A549 (cell line): ENCODE data around the gene OR10A2. TPM values are rescaled to one million over a fixed set of nuclear protein-coding genes. Genes with fewer than 3 reads are reported as not detected.

ENCODE experiments used
- ATAC-seq, 2 experiments: fragments of 200-7000 bp in 1 of 2; fragments of >200 bp in 1 of 2; cut with Nextera tagmentation in 1 of 2; cut with Tn5 transposase in 1 of 2; 3 replicates each; pipeline versions ENCODE4 v1.8.0 to v1.9.1; 2018 to 2020; ENCODE audit warnings: mild to moderate bottlenecking in 1 of 2, moderate library complexity in 1 of 2
- CTCF ChIA-PET: fragments of 300-600 bp; sonication (Branson Sonifier 250); formaldehyde crosslinking; extraction: SDS; loops from one replicate; lab custom pipeline; 2021; ENCODE audit warnings: antibody characterized with exemption, inconsistent platforms; lab: Yijun Ruan, JAX
- POLR2A ChIA-PET: fragments of 350-600 bp; formaldehyde crosslinking; extraction: SDS; loops from one replicate; lab custom pipeline; 2021; ENCODE audit warnings: antibody characterized with exemption, inconsistent platforms; lab: Yijun Ruan, JAX
- DNase-seq, 2 experiments: peaks; one replicate each; pipeline versions ENCODE4 v3.0.0 to v3.0.0-alpha.2; 2011 to 2016; ENCODE audit warnings: low read depth in 1 of 2, low spot score in 1 of 2
- FAIRE-seq: peaks from 2 replicates; lab custom pipeline; 2011; peaks lifted over from hg19 to GRCh38; lab: Jason Lieb, UNC
- H3K27ac ChIP-seq, 2 experiments: fragments of >200 bp; sonication (Bioruptor Twin); formaldehyde crosslinking; 3 replicates each; pipeline ENCODE4 v1.5.1; 2016 to 2017
- H3K4me1 ChIP-seq: fragments of >200 bp; sonication (Bioruptor Twin); formaldehyde crosslinking; 3 replicates; pipeline ENCODE4 v1.6.1; 2016
- H3K4me2 ChIP-seq: fragments of >200 bp; sonication (Bioruptor Twin); formaldehyde crosslinking; 3 replicates; pipeline ENCODE4 v1.6.1; 2016
- H3K4me3 ChIP-seq: fragments of >200 bp; sonication (Bioruptor Twin); formaldehyde crosslinking; 3 replicates; pipeline ENCODE4 v1.5.1; 2016
- H3K9me3 ChIP-seq: fragments of >200 bp; sonication (Bioruptor Twin); formaldehyde crosslinking; 3 replicates; pipeline ENCODE4 v1.6.1; 2016
- BCL3 ChIP-seq: fragments of >200 bp; sonication (Bioruptor Twin); formaldehyde crosslinking; IDR thresholded peaks from 3 replicates; pipeline ENCODE4 v1.6.1; 2016
- CTCF ChIP-seq: fragments of >200 bp; sonication (Bioruptor Twin); formaldehyde crosslinking; IDR thresholded peaks from 3 replicates; pipeline ENCODE4 v1.5.1; 2016
- E2F6 ChIP-seq: IDR thresholded peaks from 2 replicates; pipeline ENCODE4 v1.6.1; 2012; ENCODE audit warnings: low read depth, borderline replicate concordance
- EHMT2 ChIP-seq: fragments of 200-600 bp; sonication (generic); IDR thresholded peaks from 2 replicates; pipeline ENCODE4 v1.6.1; 2016; ENCODE audit warnings: antibody characterized with exemption, low read depth, mild to moderate bottlenecking, moderate library complexity
- ELK1 ChIP-seq: fragments of 150-350 bp; IDR thresholded peaks from 2 replicates; pipeline ENCODE4 v1.6.1; 2014; ENCODE audit warnings: low read depth, mild to moderate bottlenecking, low read length
- FOSL2 ChIP-seq, 2 experiments: fragments of 450-650 bp in 1 of 2; fragments of >200 bp in 1 of 2; sonication (Bioruptor Twin) in 1 of 2; formaldehyde crosslinking; IDR thresholded peaks; 2 replicates each; pipeline versions ENCODE4 v1.5.0 to v1.6.1; 2016 to 2020; ENCODE audit warnings: mild to moderate bottlenecking in 1 of 2, moderate library complexity in 1 of 2
- GATA3 ChIP-seq: IDR thresholded peaks from 2 replicates; pipeline ENCODE4 v1.6.1; 2012; ENCODE audit warnings: borderline replicate concordance
- HES2 ChIP-seq: fragments of >200 bp; sonication (Bioruptor Twin); formaldehyde crosslinking; IDR thresholded peaks from 2 replicates; pipeline ENCODE4 v1.6.1; 2016
- KDM5A ChIP-seq: fragments of 200-600 bp; sonication (generic); IDR thresholded peaks from 2 replicates; pipeline ENCODE4 v1.6.1; 2016; ENCODE audit warnings: antibody characterized with exemption, mild to moderate bottlenecking
- MAX ChIP-seq: IDR thresholded peaks from 2 replicates; pipeline ENCODE4 v1.6.1; 2012
- MAZ ChIP-seq: fragments of 150-350 bp; IDR thresholded peaks from 2 replicates; pipeline ENCODE4 v1.6.1; 2014; ENCODE audit warnings: antibody characterized with exemption, low read depth, low read length, borderline replicate concordance
- NFE2L2 ChIP-seq: fragments of 150-350 bp; conservative IDR thresholded peaks from 2 replicates; pipeline ENCODE4 v1.6.1; 2014; ENCODE audit warnings: low read length
- NR3C1 ChIP-seq: fragments of >200 bp; sonication (Bioruptor Twin); formaldehyde crosslinking; IDR thresholded peaks from 3 replicates; pipeline ENCODE4 v1.6.1; 2017
- PBX3 ChIP-seq: IDR thresholded peaks from 2 replicates; pipeline ENCODE4 v1.6.1; 2012
- POLR2AphosphoS2 ChIP-seq: conservative IDR thresholded peaks from 2 replicates; pipeline ENCODE4 v1.6.1; 2012; ENCODE audit warnings: low read length, improper control_type of control experiment, inconsistent platforms
- RAD21 ChIP-seq, 2 experiments: fragments of >200 bp in 1 of 2; sonication (Bioruptor Twin) in 1 of 2; formaldehyde crosslinking in 1 of 2; IDR thresholded peaks in 1 of 2; conservative IDR thresholded peaks in 1 of 2; 2 replicates in 1 of 2; 3 replicates in 1 of 2; pipeline ENCODE4 v1.6.1; 2012 to 2018; ENCODE audit warnings: inconsistent platforms in 1 of 2
- RCOR1 ChIP-seq: fragments of 150-350 bp; IDR thresholded peaks from 2 replicates; pipeline ENCODE4 v1.6.1; 2014; ENCODE audit warnings: antibody characterized with exemption, low read length, low read depth
- REST ChIP-seq: fragments of 200-600 bp; sonication (generic); IDR thresholded peaks from 2 replicates; pipeline ENCODE4 v1.6.1; 2016; ENCODE audit warnings: antibody characterized with exemption, mild to moderate bottlenecking, moderate library complexity
- TP53 ChIP-seq: fragments of 250-450 bp; sonication (Bioruptor Pico); IDR thresholded peaks from 2 replicates; pipeline ENCODE4 v1.5.0; 2021; ENCODE audit warnings: mild to moderate bottlenecking, moderate library complexity
- ZSCAN20 ChIP-seq: fragments of 250-450 bp; sonication (Bioruptor Pico); IDR thresholded peaks from 2 replicates; pipeline ENCODE4 v1.8.0; 2022; ENCODE audit warnings: mild to moderate bottlenecking, moderate library complexity
- WGBS: methylation state at CpG from one replicate; pipeline ENCODE4 v1.1.6; 2017; ENCODE audit errors: missing lambda C conversion rate; 5-methylcytosine and 5-hydroxymethylcytosine counted together
- polyA plus RNA-seq, 4 experiments: library from polyadenylated mRNA; depleted of rRNA in 3 of 4; stranded (reverse); fragments of >200 nt; fragmentation: RNase III in 1 of 4; extraction: RNeasy Plus Mini Kit Qiagen cat#74134 plus additional on column Dnase treatment in 1 of 4; gene quantifications; 2 replicates in 3 of 4; 3 replicates in 1 of 4; pipeline ENCODE4 v1.2.3, GENCODE V29; 2011 to 2017

OR10A2 gene
- polyA plus RNA-seq, 2 of the 4 experiments (the other 2 are of a cell fraction) = not detected

GRCh38 chr11:6818967-6819366 lies 43.9 kb upstream of the OR10A2 start:
- WGBS = 20% methylated on average over 5 of the region's 5 CpGs
- Histone ChIP-seq H3K4me2 (no peak overlapping the region), H3K9me3 (no peaks in the 10 kb centered on the region), H3K4me3 (no peak overlapping the region), H3K4me1 (no peaks in the 10 kb centered on the region), H3K27ac (no peak overlapping the region)
- ATAC-seq (no peak), DNase-seq (no peak), FAIRE-seq (no peak)
- TF ChIP-seq REST = no peak
- TF ChIP-seq HES2 = no peak
- TF ChIP-seq RCOR1 = no peak
- TF ChIP-seq ELK1 = no peak
- no peak for TF ChIP-seq POLR2AphosphoS2
- TF ChIP-seq ZSCAN20 (CRISPR knock-in tag) = no peak
- TF ChIP-seq FOSL2 (IDR thresholded peaks at IDR 0.05) = no peak
- TF ChIP-seq FOSL2 (CRISPR knock-in tag; IDR thresholded peaks at IDR 0.05) = no peak
- TF ChIP-seq RAD21 (conservative IDR thresholded peaks at IDR 0.05 in 1 of 2, IDR thresholded peaks at IDR 0.05 in 1 of 2) = no peak
- ChIA-PET CTCF (interaction anchor here (0.6 to 1.1 kb wide), 2 partner anchors 105 to 714 kb away, joined by 3 to 4 read pairs; no protein-coding TSS in a partner anchor), POLR2A (no interaction called here)

- H3K4me1 ChIP-seq = no peaks in the 10 kb centered on the region
- H3K4me3 ChIP-seq = no peak overlapping the region
- ATAC-seq (peak; percentile 23 to 70; a peak in 2 of 6 replicates), DNase-seq (no peak), FAIRE-seq (no peak)
- WGBS = 0% methylated on average over 5 of the region's 5 CpGs
- H3K4me2 ChIP-seq = no peak overlapping the region
- H3K9me3 ChIP-seq = no peaks in the 10 kb centered on the region
- CTCF ChIA-PET = interaction anchor here (0.7 to 3.9 kb wide), 3 partner anchors 12 to 86 kb away, joined by 3 to 23 read pairs (median 3); no protein-coding TSS in a partner anchor
- no peak overlapping the region for H3K27ac ChIP-seq
- POLR2A ChIA-PET = no interaction called here
- TF ChIP-seq KDM5A (no peak), NFE2L2 (no peak), GATA3 (no peak), RAD21 (conservative IDR thresholded peaks at IDR 0.05 in 1 of 2, IDR thresholded peaks at IDR 0.05 in 1 of 2) (no peak), E2F6 (no peak), MAZ (no peak), TP53 (CRISPR knock-in tag) (no peak), MAX (no peak), BCL3 (no peak), PBX3 (no peak), EHMT2 (no peak), NR3C1 (no peak), REST (no peak), CTCF (no peak)
Measured at GRCh38 chr11:6824136-6824823, 38.6 kb upstream of the OR10A2 start.
